Measurements from ENCODE around the gene PLAGL1.

The PLAGL1 gene

DNA sequence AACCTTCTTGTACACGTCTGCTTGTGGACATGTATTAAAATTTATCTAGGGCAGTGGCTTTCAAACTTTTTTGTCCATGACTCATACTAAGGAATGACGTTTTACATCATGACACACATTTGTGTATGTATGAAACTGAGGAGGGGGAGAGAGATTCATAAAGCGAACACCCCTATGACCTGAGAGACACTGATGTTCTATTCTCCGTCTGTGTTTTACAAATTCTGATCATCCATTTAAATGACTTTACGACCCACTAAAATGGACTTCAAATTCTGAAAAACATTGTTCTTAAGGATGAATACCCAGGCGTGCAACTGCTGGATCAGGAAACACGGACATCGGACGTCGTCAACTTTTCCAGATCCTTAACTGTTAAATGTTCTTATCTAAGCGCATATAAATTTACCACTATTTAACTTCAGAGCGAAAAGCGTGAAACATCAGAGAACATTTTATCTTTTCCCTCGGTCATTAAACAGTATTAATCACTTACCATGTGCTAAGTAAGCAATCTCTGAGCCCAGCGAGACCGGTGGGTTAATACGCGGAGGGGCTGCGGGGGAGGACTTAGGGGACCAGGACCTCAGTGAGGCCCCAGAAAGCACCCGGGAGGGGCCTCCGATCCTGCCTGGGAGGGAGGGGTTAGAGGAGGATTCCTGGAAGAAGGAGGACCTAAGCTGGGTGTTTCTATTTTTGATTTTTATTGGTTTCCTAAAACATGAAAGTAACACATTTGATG is 1.2 kb downstream of the PLAGL1 start:
- TF ChIP-seq SUZ12 (IDR thresholded peaks at IDR 0.05; ENCODE audit: extremely low read depth, insufficient read depth, insufficient read length) (no peak), YY1 (IDR thresholded peaks at IDR 0.05; ENCODE audit: insufficient read depth, insufficient read length) (no peak), ZNF274 (IDR thresholded peaks at IDR 0.05; ENCODE audit: low read depth, low read length) (no peak)
- Histone ChIP-seq H3K9me3 (ENCODE audit: insufficient read depth, low read length) (peaks cover 13% of the 10 kb centered on the region; the same call in 1 of the 2 replicates), H3K36me3 (ENCODE audit: insufficient read depth, insufficient read length, low read length) (no peaks in the 10 kb centered on the region), H3K27me3 (ENCODE audit: insufficient read depth, insufficient read length) (peaks cover 45% of the 10 kb centered on the region), H3K4me3 (ENCODE audit: insufficient read length, low read depth) (peak overlapping the region; percentile 22), H3K4me1 (ENCODE audit: insufficient read depth, insufficient read length) (no peaks in the 10 kb centered on the region), H3K9ac (ENCODE audit: insufficient read length, low read depth) (no peak overlapping the region)
- DNase-seq (ENCODE audit: low read depth, low spot score), result no peak

DNA sequence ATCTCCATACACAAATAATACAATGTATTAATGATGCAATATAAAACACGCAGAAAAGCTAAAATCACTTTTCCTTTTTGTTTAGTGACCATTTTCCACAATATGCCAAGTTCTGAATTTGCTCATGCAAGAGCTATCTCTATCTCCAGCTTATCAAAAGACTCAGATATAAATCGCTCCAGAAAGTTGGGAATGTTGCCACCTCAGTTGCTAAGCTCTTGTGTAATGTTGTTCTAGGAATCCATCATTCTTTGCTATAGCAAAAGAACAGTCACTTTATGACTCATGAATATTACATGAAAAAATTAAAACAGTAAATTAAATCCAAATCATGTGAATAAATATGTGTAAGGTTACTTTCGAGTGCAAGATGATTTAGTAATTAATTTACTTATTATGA is 8.7 kb downstream of the PLAGL1 start:
- TF ChIP-seq YY1 (IDR thresholded peaks at IDR 0.05; ENCODE audit: insufficient read depth, insufficient read length) (no peak), ZNF274 (IDR thresholded peaks at IDR 0.05; ENCODE audit: low read depth, low read length) (no peak), SUZ12 (IDR thresholded peaks at IDR 0.05; ENCODE audit: extremely low read depth, insufficient read depth, insufficient read length) (no peak)
- no peak for DNase-seq (ENCODE audit: low read depth, low spot score)

DNA sequence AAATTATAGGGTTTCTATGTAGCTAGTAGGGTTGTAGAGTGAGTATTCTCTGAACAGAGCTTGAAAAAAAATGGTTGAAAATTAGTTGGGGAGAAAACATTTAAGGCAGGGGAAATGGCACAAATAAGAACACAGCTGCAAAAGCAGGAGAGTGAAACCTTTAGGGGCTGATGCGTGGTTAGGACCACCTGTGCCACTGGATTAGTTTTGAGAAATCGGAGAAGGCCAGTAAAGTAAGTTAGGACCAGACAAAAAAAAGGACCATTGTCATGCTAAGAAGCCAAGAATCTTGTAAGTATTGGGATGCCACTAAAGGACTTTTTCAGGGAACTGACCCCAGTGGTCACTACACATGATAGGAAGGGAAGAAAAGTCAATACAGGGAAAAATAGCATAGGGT is 9.4 kb downstream of the PLAGL1 start:
- Histone ChIP-seq H3K9me3 (ENCODE audit: insufficient read depth, low read length) (peaks cover 28% of the 10 kb centered on the region), H3K36me3 (ENCODE audit: insufficient read depth, insufficient read length, low read length) (no peaks in the 10 kb centered on the region), H3K4me3 (ENCODE audit: insufficient read length, low read depth) (no peak overlapping the region), H3K27me3 (ENCODE audit: insufficient read depth, insufficient read length) (no peaks in the 10 kb centered on the region), H3K9ac (ENCODE audit: insufficient read length, low read depth) (no peak overlapping the region), H3K4me1 (ENCODE audit: insufficient read depth, insufficient read length) (peaks cover under 1% of the 10 kb centered on the region)
- no peak for TF ChIP-seq YY1 (IDR thresholded peaks at IDR 0.05; ENCODE audit: insufficient read depth, insufficient read length)
- TF ChIP-seq SUZ12 (IDR thresholded peaks at IDR 0.05; ENCODE audit: extremely low read depth, insufficient read depth, insufficient read length), result no peak
- TF ChIP-seq ZNF274 (IDR thresholded peaks at IDR 0.05; ENCODE audit: low read depth, low read length), result no peak
- no peak for DNase-seq (ENCODE audit: low read depth, low spot score)

More for the DNA sequence above, 8.7 kb downstream of the PLAGL1 start:
- H3K36me3 ChIP-seq (ENCODE audit: insufficient read depth, insufficient read length, low read length), result no peaks in the 10 kb centered on the region
- peaks cover 25% of the 10 kb centered on the region for H3K9me3 ChIP-seq (ENCODE audit: insufficient read depth, low read length)
- H3K4me1 ChIP-seq (ENCODE audit: insufficient read depth, insufficient read length), result no peaks in the 10 kb centered on the region
- H3K4me3 ChIP-seq (ENCODE audit: insufficient read length, low read depth), result no peak overlapping the region
- no peaks in the 10 kb centered on the region for H3K27me3 ChIP-seq (ENCODE audit: insufficient read depth, insufficient read length)
- H3K9ac ChIP-seq (ENCODE audit: insufficient read length, low read depth), result no peak overlapping the region

DNA sequence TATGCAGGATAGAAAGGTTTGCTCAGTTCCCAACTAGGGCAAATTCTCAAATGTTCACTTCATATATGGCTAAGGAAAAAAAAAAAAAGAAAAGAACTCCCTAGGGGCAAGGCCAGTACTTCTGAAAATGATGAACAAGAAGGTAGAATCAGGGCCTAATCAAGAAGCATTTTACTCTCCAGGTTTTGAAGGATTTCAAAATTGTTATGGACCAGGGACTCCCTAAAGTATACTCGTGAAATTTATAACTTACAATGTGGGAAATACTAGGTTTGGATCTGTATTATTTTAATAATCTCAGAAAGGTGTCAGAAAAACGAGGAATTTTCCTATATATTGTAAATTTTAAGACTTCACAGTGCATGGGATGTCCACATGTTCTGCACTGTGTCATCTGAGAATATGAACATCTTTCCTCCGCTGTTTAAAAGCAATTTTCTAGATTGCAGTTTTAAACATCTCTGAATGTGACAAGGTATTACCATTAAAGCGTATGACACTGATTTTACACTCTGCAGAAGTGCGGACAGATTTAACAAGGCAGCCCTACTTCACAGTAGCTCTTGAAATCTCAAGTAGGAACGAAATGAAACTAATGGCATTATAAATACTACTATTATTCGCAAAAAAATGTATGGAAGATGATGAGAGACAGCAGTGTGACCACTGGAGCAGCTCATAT is 14.0 kb downstream of the PLAGL1 start:
- no peak overlapping the region for H3K9ac ChIP-seq (ENCODE audit: insufficient read length, low read depth)
- no peaks in the 10 kb centered on the region for H3K36me3 ChIP-seq (ENCODE audit: insufficient read depth, insufficient read length, low read length)
- DNase-seq (ENCODE audit: low read depth, low spot score), result no peak
- H3K4me3 ChIP-seq (ENCODE audit: insufficient read length, low read depth), result no peak overlapping the region
- TF ChIP-seq YY1 (IDR thresholded peaks at IDR 0.05; ENCODE audit: insufficient read depth, insufficient read length) (no peak), ZNF274 (IDR thresholded peaks at IDR 0.05; ENCODE audit: low read depth, low read length) (no peak), SUZ12 (IDR thresholded peaks at IDR 0.05; ENCODE audit: extremely low read depth, insufficient read depth, insufficient read length) (no peak)
- peaks cover 7% of the 10 kb centered on the region; the same call in 1 of the 2 replicates for H3K9me3 ChIP-seq (ENCODE audit: insufficient read depth, low read length)
- peaks cover 2% of the 10 kb centered on the region for H3K4me1 ChIP-seq (ENCODE audit: insufficient read depth, insufficient read length)
- no peaks in the 10 kb centered on the region for H3K27me3 ChIP-seq (ENCODE audit: insufficient read depth, insufficient read length)

DNA sequence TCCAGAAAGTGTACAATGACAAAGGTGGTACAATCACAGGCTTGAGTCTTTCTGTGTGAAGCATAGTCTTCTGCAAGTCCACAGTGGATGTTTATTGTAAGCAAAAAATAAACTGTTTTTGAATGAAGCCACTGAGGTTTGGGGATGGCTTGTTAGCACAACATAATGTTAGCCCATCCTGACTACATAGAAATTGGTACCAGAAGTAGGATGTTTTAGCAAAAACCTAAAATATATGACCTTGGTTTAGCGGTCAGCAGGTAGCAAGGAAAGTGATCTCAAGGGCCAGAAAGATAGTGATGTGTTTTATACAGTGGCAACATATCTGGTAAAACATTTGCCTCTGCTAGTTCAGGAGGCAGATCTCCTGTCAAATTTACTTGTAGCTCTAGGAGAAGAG is 15.8 kb downstream of the PLAGL1 start:
- Histone ChIP-seq H3K4me1 (ENCODE audit: insufficient read depth, insufficient read length) (peaks cover 2% of the 10 kb centered on the region), H3K9ac (ENCODE audit: insufficient read length, low read depth) (no peak overlapping the region), H3K27me3 (ENCODE audit: insufficient read depth, insufficient read length) (no peaks in the 10 kb centered on the region), H3K9me3 (ENCODE audit: insufficient read depth, low read length) (peaks cover 7% of the 10 kb centered on the region; the same call in 1 of the 2 replicates), H3K4me3 (ENCODE audit: insufficient read length, low read depth) (no peak overlapping the region), H3K36me3 (ENCODE audit: insufficient read depth, insufficient read length, low read length) (no peaks in the 10 kb centered on the region)
- no peak for DNase-seq (ENCODE audit: low read depth, low spot score)
- TF ChIP-seq ZNF274 (IDR thresholded peaks at IDR 0.05; ENCODE audit: low read depth, low read length) (no peak), YY1 (IDR thresholded peaks at IDR 0.05; ENCODE audit: insufficient read depth, insufficient read length) (no peak), SUZ12 (IDR thresholded peaks at IDR 0.05; ENCODE audit: extremely low read depth, insufficient read depth, insufficient read length) (no peak)

DNA sequence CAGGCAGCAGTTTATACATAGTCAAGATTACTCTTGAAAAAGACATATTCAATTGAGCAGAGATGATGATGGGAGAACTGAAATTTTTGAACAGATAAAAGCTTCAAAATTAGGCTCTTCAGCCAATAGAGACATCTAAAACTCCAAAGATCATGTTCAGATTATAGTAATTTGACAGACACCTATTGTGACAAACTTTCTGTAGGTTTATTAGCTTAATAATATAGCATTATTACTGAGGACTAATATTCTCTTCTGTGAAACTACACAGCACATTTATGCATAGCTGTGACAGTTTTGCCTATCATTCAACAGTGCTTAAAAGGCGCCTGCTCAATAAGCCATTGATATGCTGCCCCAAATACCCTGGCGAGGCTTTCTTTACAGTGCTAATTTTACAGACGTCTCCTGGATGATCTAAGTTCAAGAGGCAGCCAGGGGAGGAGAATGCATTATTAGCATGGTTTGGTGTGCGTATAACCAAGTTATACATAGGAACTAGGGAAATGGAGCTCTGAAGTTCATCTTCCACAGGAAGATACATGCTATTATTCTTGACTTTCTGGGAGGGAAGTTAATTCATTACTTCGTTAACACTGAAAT is 21.5 kb downstream of the PLAGL1 start:
- H3K27me3 ChIP-seq (ENCODE audit: insufficient read depth, insufficient read length), result no peaks in the 10 kb centered on the region
- no peak overlapping the region for H3K9ac ChIP-seq (ENCODE audit: insufficient read length, low read depth)
- no peaks in the 10 kb centered on the region for H3K4me1 ChIP-seq (ENCODE audit: insufficient read depth, insufficient read length)
- H3K36me3 ChIP-seq (ENCODE audit: insufficient read depth, insufficient read length, low read length), result no peaks in the 10 kb centered on the region
- no peak for TF ChIP-seq YY1 (IDR thresholded peaks at IDR 0.05; ENCODE audit: insufficient read depth, insufficient read length)
- no peak for TF ChIP-seq SUZ12 (IDR thresholded peaks at IDR 0.05; ENCODE audit: extremely low read depth, insufficient read depth, insufficient read length)
- no peak for TF ChIP-seq ZNF274 (IDR thresholded peaks at IDR 0.05; ENCODE audit: low read depth, low read length)
- no peak overlapping the region for H3K4me3 ChIP-seq (ENCODE audit: insufficient read length, low read depth)
- no peaks in the 10 kb centered on the region for H3K9me3 ChIP-seq (ENCODE audit: insufficient read depth, low read length)
- DNase-seq (ENCODE audit: low read depth, low spot score), result no peak

DNA sequence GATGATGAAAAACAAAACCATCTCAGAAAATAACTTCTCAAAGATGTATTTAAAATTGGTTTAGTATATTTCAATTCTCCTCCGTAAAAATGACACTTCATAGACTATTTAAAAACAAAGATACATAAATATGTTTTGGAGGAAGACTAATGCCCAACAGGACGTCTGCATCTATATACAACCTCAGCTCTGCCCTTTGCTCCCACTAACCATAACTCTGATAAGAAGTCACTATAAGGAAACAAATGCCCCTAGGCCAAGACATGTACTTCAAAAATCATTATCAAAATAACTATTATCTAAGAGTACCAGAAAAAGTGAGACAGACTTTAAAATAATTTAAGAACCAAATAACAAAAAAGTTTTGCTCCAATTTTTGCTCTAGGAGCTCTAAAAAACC is 23.4 kb downstream of the PLAGL1 start:
- no peak for DNase-seq (ENCODE audit: low read depth, low spot score)
- no peaks in the 10 kb centered on the region for H3K27me3 ChIP-seq (ENCODE audit: insufficient read depth, insufficient read length)
- no peak overlapping the region for H3K4me3 ChIP-seq (ENCODE audit: insufficient read length, low read depth)
- no peak for TF ChIP-seq YY1 (IDR thresholded peaks at IDR 0.05; ENCODE audit: insufficient read depth, insufficient read length)
- TF ChIP-seq SUZ12 (IDR thresholded peaks at IDR 0.05; ENCODE audit: extremely low read depth, insufficient read depth, insufficient read length), result no peak
- no peaks in the 10 kb centered on the region for H3K4me1 ChIP-seq (ENCODE audit: insufficient read depth, insufficient read length)
- peaks cover 10% of the 10 kb centered on the region for H3K9me3 ChIP-seq (ENCODE audit: insufficient read depth, low read length)
- no peaks in the 10 kb centered on the region for H3K36me3 ChIP-seq (ENCODE audit: insufficient read depth, insufficient read length, low read length)
- H3K9ac ChIP-seq (ENCODE audit: insufficient read length, low read depth), result no peak overlapping the region

Data from NT2/D1 (cell line).